ENCODE measurements around the gene TRIOBP.

GRCh38 chr22:37658133-37659065 lies 38.4 kb upstream of the TRIOBP start, which contains the start of gene PDXP:
- TF ChIP-seq, protein P1, sequence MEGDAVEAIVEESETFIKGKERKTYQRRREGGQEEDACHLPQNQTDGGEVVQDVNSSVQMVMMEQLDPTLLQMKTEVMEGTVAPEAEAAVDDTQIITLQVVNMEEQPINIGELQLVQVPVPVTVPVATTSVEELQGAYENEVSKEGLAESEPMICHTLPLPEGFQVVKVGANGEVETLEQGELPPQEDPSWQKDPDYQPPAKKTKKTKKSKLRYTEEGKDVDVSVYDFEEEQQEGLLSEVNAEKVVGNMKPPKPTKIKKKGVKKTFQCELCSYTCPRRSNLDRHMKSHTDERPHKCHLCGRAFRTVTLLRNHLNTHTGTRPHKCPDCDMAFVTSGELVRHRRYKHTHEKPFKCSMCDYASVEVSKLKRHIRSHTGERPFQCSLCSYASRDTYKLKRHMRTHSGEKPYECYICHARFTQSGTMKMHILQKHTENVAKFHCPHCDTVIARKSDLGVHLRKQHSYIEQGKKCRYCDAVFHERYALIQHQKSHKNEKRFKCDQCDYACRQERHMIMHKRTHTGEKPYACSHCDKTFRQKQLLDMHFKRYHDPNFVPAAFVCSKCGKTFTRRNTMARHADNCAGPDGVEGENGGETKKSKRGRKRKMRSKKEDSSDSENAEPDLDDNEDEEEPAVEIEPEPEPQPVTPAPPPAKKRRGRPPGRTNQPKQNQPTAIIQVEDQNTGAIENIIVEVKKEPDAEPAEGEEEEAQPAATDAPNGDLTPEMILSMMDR (IDR thresholded peaks at IDR 0.05; ENCODE audit: insufficient read depth, low read depth, low read length) = no peak
- TF ChIP-seq EZH2 (IDR thresholded peaks at IDR 0.05; ENCODE audit: insufficient read depth, low read length) = no peak

Measured in astrocyte (in vitro differentiated cells and primary cell).